Measurements from ENCODE around the gene ZNF516. TPM values are rescaled to one million over a fixed set of nuclear protein-coding genes. Genes with fewer than 3 reads are reported as not detected.

ZNF516 gene
- total RNA-seq, 1 experiment from 2014 or later: 44.2 TPM

GRCh38 chr18:76452357-76452756 lies 42.7 kb downstream of the ZNF516 start:
- no peaks in the 10 kb centered on the region for H3K27me3 Mint-ChIP-seq (ENCODE audit: unreplicated experiment)
- intact Hi-C loops (cut with micrococcal nuclease; ENCODE audit: unreplicated experiment): loop anchor here (5.0 kb wide), 1 partner anchor 40 kb away; no protein-coding TSS in a partner anchor
- no peak overlapping the region for H3K27ac Mint-ChIP-seq (ENCODE audit: unreplicated experiment)

GRCh38 chr18:76451396-76452331 lies 43.4 kb downstream of the ZNF516 start:
- H3K4me1 Mint-ChIP-seq (ENCODE audit: low read depth, unreplicated experiment): peaks cover 71% of the 10 kb centered on the region
- no peak for DNase-seq
- peak overlapping the region; percentile 20 for H3K27ac Mint-ChIP-seq (ENCODE audit: unreplicated experiment)
- BruUV-seq (replicated peaks): no TSS peak
- H3K4me3 Mint-ChIP-seq (ENCODE audit: low read depth, unreplicated experiment): peak overlapping the region; percentile 77
- intact Hi-C loops (cut with micrococcal nuclease; ENCODE audit: unreplicated experiment): loop anchor here (2.0 to 5.0 kb wide), 2 partner anchors 25 to 41 kb away; no protein-coding TSS in a partner anchor
- H3K36me3 Mint-ChIP-seq (ENCODE audit: insufficient read depth, unreplicated experiment): peaks cover 11% of the 10 kb centered on the region
- TF ChIP-seq CTCF (IDR thresholded peaks at IDR 0.05; ENCODE audit: unreplicated experiment): no peak
- CTCF ChIA-PET: interaction anchor here (0.6 to 0.7 kb wide), 4 partner anchors 11 to 268 kb away, joined by 3 to 10 read pairs (median 4); no protein-coding TSS in a partner anchor
- H3K27me3 Mint-ChIP-seq (ENCODE audit: unreplicated experiment): no peaks in the 10 kb centered on the region
- H3K9me3 Mint-ChIP-seq (ENCODE audit: low read depth, unreplicated experiment): no peaks in the 10 kb centered on the region

More at GRCh38 chr18:76452357-76452756, 42.7 kb downstream of the ZNF516 start:
- CTCF ChIA-PET: no interaction called here
- Mint-ChIP-seq H3K4me3 (ENCODE audit: low read depth, unreplicated experiment) (no peak overlapping the region), H3K9me3 (ENCODE audit: low read depth, unreplicated experiment) (no peaks in the 10 kb centered on the region), H3K4me1 (ENCODE audit: low read depth, unreplicated experiment) (peaks cover 65% of the 10 kb centered on the region), H3K36me3 (ENCODE audit: insufficient read depth, unreplicated experiment) (peaks cover 11% of the 10 kb centered on the region)
- DNase-seq: no peak
- no TSS peak for BruUV-seq (replicated peaks)
- TF ChIP-seq CTCF (IDR thresholded peaks at IDR 0.05; ENCODE audit: unreplicated experiment): no peak

GRCh38 chr18:76450452-76451395 lies 44.3 kb downstream of the ZNF516 start:
- Mint-ChIP-seq H3K4me1 (ENCODE audit: low read depth, unreplicated experiment) (peaks cover 80% of the 10 kb centered on the region), H3K9me3 (ENCODE audit: low read depth, unreplicated experiment) (no peaks in the 10 kb centered on the region), H3K27ac (ENCODE audit: unreplicated experiment) (peak overlapping the region; percentile 50), H3K36me3 (ENCODE audit: insufficient read depth, unreplicated experiment) (peaks cover 11% of the 10 kb centered on the region), H3K27me3 (ENCODE audit: unreplicated experiment) (no peaks in the 10 kb centered on the region), H3K4me3 (ENCODE audit: low read depth, unreplicated experiment) (peak overlapping the region; percentile 77)
- DNase-seq: peak; percentile 37
- no peak for TF ChIP-seq CTCF (IDR thresholded peaks at IDR 0.05; ENCODE audit: unreplicated experiment)
- intact Hi-C loops (cut with micrococcal nuclease; ENCODE audit: unreplicated experiment): loop anchor here (2.0 to 5.0 kb wide), 2 partner anchors 26 to 42 kb away; no protein-coding TSS in a partner anchor
- BruUV-seq (replicated peaks): no TSS peak
- CTCF ChIA-PET: interaction anchor here (0.6 to 0.7 kb wide), 3 partner anchors 12 to 269 kb away, joined by 3 to 10 read pairs (median 4); no protein-coding TSS in a partner anchor

- H3K9me3 Mint-ChIP-seq (ENCODE audit: low read depth, unreplicated experiment): no peaks in the 10 kb centered on the region
- H3K27me3 Mint-ChIP-seq (ENCODE audit: unreplicated experiment): no peaks in the 10 kb centered on the region
- intact Hi-C loops (cut with micrococcal nuclease; ENCODE audit: unreplicated experiment): no loop called here
- DNase-seq: no peak
- peaks cover 11% of the 10 kb centered on the region for H3K36me3 Mint-ChIP-seq (ENCODE audit: insufficient read depth, unreplicated experiment)
- TF ChIP-seq CTCF (IDR thresholded peaks at IDR 0.05; ENCODE audit: unreplicated experiment): no peak
- CTCF ChIA-PET: no interaction called here
- peak overlapping the region; percentile 69 for H3K27ac Mint-ChIP-seq (ENCODE audit: unreplicated experiment)
- no TSS peak for BruUV-seq (replicated peaks)
- no peak overlapping the region for H3K4me3 Mint-ChIP-seq (ENCODE audit: low read depth, unreplicated experiment)
- H3K4me1 Mint-ChIP-seq (ENCODE audit: low read depth, unreplicated experiment): peaks cover 89% of the 10 kb centered on the region
These were observed 46.0 kb downstream of the ZNF516 start for GRCh38 chr18:76449111-76449453.

Data from Calu3 (cell line).